B cell (primary cell): ENCODE data around the gene TEDC2. TPM values are rescaled to one million over a fixed set of nuclear protein-coding genes. Genes with fewer than 3 reads are reported as not detected.

ENCODE experiments used
- ATAC-seq: fragments of 200-7000 bp; cut with Tn5 transposase; one replicate; pipeline ENCODE4 v1.10.0; 2021; ENCODE audit warnings: low read depth, mild to moderate bottlenecking, moderate number of reproducible peaks, moderate library complexity
- CTCF ChIA-PET: fragments of 350-600 bp; sonication (Branson Sonifier 250); formaldehyde crosslinking; loops from one replicate; lab custom pipeline; 2021; ENCODE audit warnings: antibody characterized with exemption, inconsistent platforms; lab: Charles Lee
- POLR2A ChIA-PET: fragments of 350-600 bp; sonication (Branson Sonifier 250); formaldehyde crosslinking; loops from one replicate; lab custom pipeline; 2021; ENCODE audit warnings: antibody characterized with exemption; lab: Charles Lee
- DNase-seq: peaks from one replicate; pipeline ENCODE4 v3.0.0; 2013
- H2AFZ ChIP-seq: 2 replicates; pipeline ENCODE4 v1.6.1; 2012; ENCODE audit warnings: mild to moderate bottlenecking, low read depth, low read length; ENCODE audit not compliant: insufficient read depth, poor library complexity, severe bottlenecking
- H3K27ac ChIP-seq, 2 donors: 1 replicate in 1 of 2; 2 replicates in 1 of 2; pipeline ENCODE4 v1.5.1; 2012 to 2013; ENCODE audit warnings: low read length in 2 of 2, mild to moderate bottlenecking in 2 of 2, moderate library complexity in 1 of 2
- H3K27me3 ChIP-seq, 4 experiments: fragments of 200-600 bp in 1 of 4; sonication (generic) in 1 of 4; replicated peaks in 1 of 4; 1 replicate in 2 of 4; 2 replicates in 2 of 4; pipeline versions ENCODE4 v1.6.1 to v1.7.0; 2013 to 2016; ENCODE audit warnings: low read length in 3 of 4, mild to moderate bottlenecking in 2 of 4, mixed read lengths in 1 of 4, moderate library complexity in 1 of 4; ENCODE audit not compliant: insufficient read depth in 4 of 4, control insufficient read depth in 3 of 4; ENCODE audit errors: control extremely low read depth in 1 of 4
- H3K36me3 ChIP-seq, 2 experiments: replicated peaks in 1 of 2; 1 replicate in 1 of 2; 2 replicates in 1 of 2; pipeline versions ENCODE4 v1.6.1 to v1.7.1; 2013; ENCODE audit warnings: low read length in 1 of 2; ENCODE audit not compliant: insufficient read depth in 2 of 2, control insufficient read depth in 1 of 2; ENCODE audit errors: control extremely low read depth in 1 of 2, extremely low read depth in 1 of 2
- H3K4me1 ChIP-seq, 2 donors: fragments of 200-600 bp in 1 of 2; sonication (generic) in 1 of 2; 1 replicate in 1 of 2; 2 replicates in 1 of 2; pipeline versions ENCODE4 v1.5.1 to v1.6.1; 2013 to 2017; ENCODE audit warnings: low read length in 2 of 2; ENCODE audit not compliant: control insufficient read depth in 2 of 2, insufficient read depth in 2 of 2
- H3K4me2 ChIP-seq: replicated peaks from 2 replicates; pipeline ENCODE3; 2012; ENCODE audit warnings: mild to moderate bottlenecking, low read depth, low read length; ENCODE audit not compliant: poor library complexity, severe bottlenecking
- H3K4me3 ChIP-seq, 5 experiments: fragments of 200-600 bp in 1 of 5; sonication (generic) in 1 of 5; 1 replicate in 3 of 5; 2 replicates in 2 of 5; pipeline versions ENCODE4 v1.5.1 to v1.7.0; 2011 to 2016; ENCODE audit warnings: low read length in 4 of 5, mild to moderate bottlenecking in 4 of 5, low read depth in 2 of 5, control low read depth in 1 of 5, moderate library complexity in 1 of 5; ENCODE audit not compliant: insufficient read depth in 1 of 5; ENCODE audit errors: control extremely low read depth in 1 of 5, extremely low read depth in 1 of 5
- H3K79me2 ChIP-seq: fragments of 200-600 bp; sonication (generic); one replicate; pipeline ENCODE4 v1.6.0; 2016; ENCODE audit warnings: low read length; ENCODE audit not compliant: control insufficient read depth, insufficient read depth
- H3K9ac ChIP-seq: fragments of 200-600 bp; sonication (generic); 2 replicates; pipeline ENCODE4 v1.6.1; 2017; ENCODE audit warnings: mild to moderate bottlenecking, low read length, moderate library complexity
- H3K9me3 ChIP-seq, 3 donors: one replicate each; pipeline versions ENCODE4 v1.6.1 to v1.7.1; 2013; ENCODE audit warnings: low read length in 2 of 3; ENCODE audit not compliant: control insufficient read depth in 2 of 3, insufficient read depth in 1 of 3; ENCODE audit errors: control extremely low read depth in 1 of 3
- H4K20me1 ChIP-seq: 2 replicates; pipeline ENCODE4 v1.6.0; 2012; ENCODE audit warnings: mild to moderate bottlenecking, low read length; ENCODE audit not compliant: insufficient read depth, control insufficient read depth, poor library complexity, severe bottlenecking
- H3K27ac Mint-ChIP-seq: one replicate; pipeline ENCODE4 v1.8.0; 2021; ENCODE audit warnings: mixed read lengths
- H3K27me3 Mint-ChIP-seq: one replicate; pipeline ENCODE4 v1.8.0; 2021; ENCODE audit warnings: mixed read lengths
- H3K4me1 Mint-ChIP-seq: one replicate; pipeline ENCODE4 v1.8.0; 2021; ENCODE audit warnings: mixed read lengths
- H3K4me3 Mint-ChIP-seq: one replicate; pipeline ENCODE4 v1.8.0; 2021; ENCODE audit warnings: mixed read lengths
- H3K9me3 Mint-ChIP-seq: one replicate; pipeline ENCODE4 v1.8.0; 2022; ENCODE audit warnings: mixed read lengths; ENCODE audit not compliant: insufficient read depth
- CTCF ChIP-seq: fragments of 200-600 bp; IDR thresholded peaks from one replicate; pipeline ENCODE4 v1.8.0; 2022; ENCODE audit warnings: antibody characterized with exemption, mild to moderate bottlenecking
- EZH2 ChIP-seq: IDR thresholded peaks from 2 replicates; pipeline ENCODE4 v1.6.1; 2012; ENCODE audit warnings: borderline replicate concordance, low read depth, mild to moderate bottlenecking, moderate library complexity, low read length; ENCODE audit not compliant: insufficient read depth, poor library complexity, severe bottlenecking
- WGBS: methylation state at CpG from one replicate; pipeline ENCODE4 v1.1.5; 2013; ENCODE audit warnings: missing lambda C conversion rate; ENCODE audit not compliant: insufficient coverage; 5-methylcytosine and 5-hydroxymethylcytosine counted together
- intact Hi-C: fragments of 100-400 bp; cut with micrococcal nuclease; formaldehyde crosslinking; loops from one replicate; pipeline ENCODE4 v1.10.0; 2022
- polyA plus RNA-seq: library from polyadenylated mRNA; depleted of rRNA; stranded (reverse); fragments of >200 nt; gene quantifications from 2 replicates; pipeline ENCODE4 v1.2.3, GENCODE V29; 2012
- total RNA-seq, 2 donors: library from RNA; stranded (reverse); fragments of 120-200 nt in 1 of 2; gene quantifications; 1 replicate in 1 of 2; 2 replicates in 1 of 2; pipeline versions ENCODE4 v1.2.3 to v1.2.4, GENCODE V29; 2013 to 2022

The TEDC2 gene
- total and polyA plus RNA-seq, 2 donors (not counting 1 experiment from before 2014, with no cell fraction given), result 1.1 to 2.9 TPM

DNA sequence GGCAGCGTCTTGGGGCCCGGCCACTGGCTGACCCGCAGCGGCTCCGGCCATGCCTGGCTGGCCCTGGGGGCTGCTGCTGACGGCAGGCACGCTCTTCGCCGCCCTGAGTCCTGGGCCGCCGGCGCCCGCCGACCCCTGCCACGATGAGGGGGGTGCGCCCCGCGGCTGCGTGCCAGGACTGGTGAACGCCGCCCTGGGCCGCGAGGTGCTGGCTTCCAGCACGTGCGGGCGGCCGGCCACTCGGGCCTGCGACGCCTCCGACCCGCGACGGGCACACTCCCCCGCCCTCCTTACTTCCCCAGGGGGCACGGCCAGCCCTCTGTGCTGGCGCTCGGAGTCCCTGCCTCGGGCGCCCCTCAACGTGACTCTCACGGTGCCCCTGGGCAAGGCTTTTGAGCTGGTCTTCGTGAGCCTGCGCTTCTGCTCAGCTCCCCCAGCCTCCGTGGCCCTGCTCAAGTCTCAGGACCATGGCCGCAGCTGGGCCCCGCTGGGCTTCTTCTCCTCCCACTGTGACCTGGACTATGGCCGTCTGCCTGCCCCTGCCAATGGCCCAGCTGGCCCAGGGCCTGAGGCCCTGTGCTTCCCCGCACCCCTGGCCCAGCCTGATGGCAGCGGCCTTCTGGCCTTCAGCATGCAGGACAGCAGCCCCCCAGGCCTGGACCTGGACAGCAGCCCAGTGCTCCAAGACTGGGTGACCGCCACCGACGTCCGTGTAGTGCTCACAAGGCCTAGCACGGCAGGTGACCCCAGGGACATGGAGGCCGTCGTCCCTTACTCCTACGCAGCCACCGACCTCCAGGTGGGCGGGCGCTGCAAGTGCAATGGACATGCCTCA lies 12.0 kb downstream of the TEDC2 start:
- Histone ChIP-seq H3K9me3 (no peaks in the 10 kb centered on the region), H4K20me1 (peaks cover 36% of the 10 kb centered on the region), H3K27me3 (peaks cover 0 to 53% (median 33%) of the 10 kb centered on the region in 4 experiments), H3K4me1 (peaks cover 68 to 74% of the 10 kb centered on the region in 2 donors), H3K4me2 (peak overlapping the region; percentile 76), H3K9ac (no peak overlapping the region), H3K79me2 (peaks cover 17% of the 10 kb centered on the region), H3K36me3 (no peaks in the 10 kb centered on the region), H3K27ac (no peak overlapping the region), H2AFZ (peak overlapping the region; percentile 16), H3K4me3 (peak overlapping the region in 1 of 5 experiments; percentile 29)
- Mint-ChIP-seq H3K27ac (no peak overlapping the region), H3K4me3 (no peak overlapping the region), H3K27me3 (peaks cover 22% of the 10 kb centered on the region), H3K4me1 (peaks cover 50% of the 10 kb centered on the region), H3K9me3 (no peaks in the 10 kb centered on the region)
- intact Hi-C loops, result no loop called here
- TF ChIP-seq CTCF, result no peak
- no peak for TF ChIP-seq EZH2
- DNase-seq (peak; percentile 46), ATAC-seq (no peak)
- CTCF ChIA-PET, result interaction anchor here (1.5 kb wide), 2 partner anchors 15 to 41 kb away, joined by 3 to 4 read pairs; no protein-coding TSS in a partner anchor
- POLR2A ChIA-PET, result no interaction called here
- WGBS, result 31% methylated on average over 61 of the region's 61 CpGs

- Histone ChIP-seq H3K9ac (no peak overlapping the region), H3K9me3 (no peaks in the 10 kb centered on the region), H3K4me3 (no peak overlapping the region), H4K20me1 (peaks cover 38% of the 10 kb centered on the region), H3K79me2 (peaks cover 21% of the 10 kb centered on the region), H3K27ac (no peak overlapping the region), H3K27me3 (peaks cover 0 to 46% (median 33%) of the 10 kb centered on the region in 4 experiments), H3K36me3 (no peaks in the 10 kb centered on the region), H3K4me1 (peaks cover 62 to 68% of the 10 kb centered on the region in 2 donors), H2AFZ (no peak overlapping the region), H3K4me2 (peak overlapping the region; percentile 100)
- Mint-ChIP-seq H3K27ac (no peak overlapping the region), H3K9me3 (no peaks in the 10 kb centered on the region), H3K27me3 (peaks cover 22% of the 10 kb centered on the region), H3K4me3 (peak overlapping the region; percentile 81), H3K4me1 (peaks cover 46% of the 10 kb centered on the region)
- WGBS, result 96% methylated on average over 27 of the region's 27 CpGs
- CTCF ChIA-PET, result interaction anchor here (1.5 to 3.2 kb wide), 3 partner anchors 15 to 42 kb away, joined by 4 to 13 read pairs (median 11); partner anchors contain the start of gene CCNF
- ATAC-seq (no peak), DNase-seq (no peak)
- TF ChIP-seq EZH2 (no peak), CTCF (no peak)
- intact Hi-C loops, result no loop called here
- POLR2A ChIA-PET, result no interaction called here
These were observed 12.6 kb downstream of the TEDC2 start for GRCh38 chr16:2472488-2472864.
